ENCODE data around the gene ANKS1A.

DNA sequence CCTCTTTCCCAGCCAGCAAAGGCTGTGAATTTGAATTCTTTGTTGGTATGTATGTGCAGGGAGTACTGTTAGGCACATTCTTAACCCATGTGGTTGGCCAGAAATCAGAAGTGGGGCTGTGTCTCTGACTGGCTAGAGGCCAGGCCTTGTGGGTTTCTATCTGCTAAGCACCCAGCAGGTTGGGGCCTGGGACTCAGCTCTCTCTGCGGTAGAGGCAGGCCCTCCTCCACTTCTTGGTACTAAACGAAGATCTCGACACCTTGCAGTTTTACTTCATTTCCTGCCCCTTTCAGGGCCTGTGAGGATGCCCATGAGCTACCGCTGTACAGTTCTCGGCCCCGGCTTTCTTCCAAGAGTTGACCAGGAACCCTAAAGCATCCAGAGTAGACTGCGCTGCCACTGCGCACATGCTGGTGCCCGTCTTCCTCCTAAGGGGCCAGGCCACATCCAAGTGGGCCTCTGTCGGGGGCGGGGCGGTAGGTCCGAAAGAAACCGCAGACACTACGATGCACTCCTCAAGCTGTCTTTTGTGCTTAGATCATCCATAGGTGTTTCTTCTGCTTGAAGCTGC, 201.0 kb downstream of the ANKS1A start:
- TF ChIP-seq, protein P1, sequence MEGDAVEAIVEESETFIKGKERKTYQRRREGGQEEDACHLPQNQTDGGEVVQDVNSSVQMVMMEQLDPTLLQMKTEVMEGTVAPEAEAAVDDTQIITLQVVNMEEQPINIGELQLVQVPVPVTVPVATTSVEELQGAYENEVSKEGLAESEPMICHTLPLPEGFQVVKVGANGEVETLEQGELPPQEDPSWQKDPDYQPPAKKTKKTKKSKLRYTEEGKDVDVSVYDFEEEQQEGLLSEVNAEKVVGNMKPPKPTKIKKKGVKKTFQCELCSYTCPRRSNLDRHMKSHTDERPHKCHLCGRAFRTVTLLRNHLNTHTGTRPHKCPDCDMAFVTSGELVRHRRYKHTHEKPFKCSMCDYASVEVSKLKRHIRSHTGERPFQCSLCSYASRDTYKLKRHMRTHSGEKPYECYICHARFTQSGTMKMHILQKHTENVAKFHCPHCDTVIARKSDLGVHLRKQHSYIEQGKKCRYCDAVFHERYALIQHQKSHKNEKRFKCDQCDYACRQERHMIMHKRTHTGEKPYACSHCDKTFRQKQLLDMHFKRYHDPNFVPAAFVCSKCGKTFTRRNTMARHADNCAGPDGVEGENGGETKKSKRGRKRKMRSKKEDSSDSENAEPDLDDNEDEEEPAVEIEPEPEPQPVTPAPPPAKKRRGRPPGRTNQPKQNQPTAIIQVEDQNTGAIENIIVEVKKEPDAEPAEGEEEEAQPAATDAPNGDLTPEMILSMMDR (IDR thresholded peaks at IDR 0.05; ENCODE audit: poor library complexity) = no peak
- no peak for TF ChIP-seq EZH2phosphoT487 (IDR thresholded peaks at IDR 0.05; ENCODE audit: low read depth, severe bottlenecking, unreplicated experiment)
- TF ChIP-seq EZH2 (IDR thresholded peaks at IDR 0.05; ENCODE audit: borderline replicate concordance) = no peak

Measured in hepatocyte (in vitro differentiated cells).